Colonic mucosa (tissue), 4 donors: ENCODE data around the gene TNIK. TPM values are rescaled to one million over a fixed set of nuclear protein-coding genes. Genes with fewer than 3 reads are reported as not detected.

ENCODE experiments used
- DNase-seq: peaks from one replicate; pipeline ENCODE4 v3.0.0-alpha.2; 2020
- H3K27ac ChIP-seq: fragments of 200-600 bp; one replicate; pipeline ENCODE4 v1.8.0; 2021
- H3K27me3 ChIP-seq: fragments of 200-600 bp; one replicate; pipeline ENCODE4 v1.8.0; 2021
- H3K36me3 ChIP-seq: fragments of 200-600 bp; one replicate; pipeline ENCODE4 v1.8.0; 2021
- H3K4me1 ChIP-seq: fragments of 200-600 bp; one replicate; pipeline ENCODE4 v1.8.0; 2021; ENCODE audit warnings: mild to moderate bottlenecking
- H3K4me3 ChIP-seq: fragments of 200-600 bp; one replicate; pipeline ENCODE4 v1.8.0; 2021
- H3K9ac ChIP-seq, 2 donors: one replicate each; pipeline ENCODE4 v1.7.0; 2013; ENCODE audit warnings: control low read depth in 2 of 2, low read depth in 2 of 2, low read length in 2 of 2
- H3K9me3 ChIP-seq: fragments of 200-600 bp; one replicate; pipeline ENCODE4 v1.8.0; 2021
- CTCF ChIP-seq: fragments of 200-600 bp; IDR thresholded peaks from one replicate; pipeline ENCODE4 v1.8.0; 2022; ENCODE audit warnings: antibody characterized with exemption, mild to moderate bottlenecking
- intact Hi-C: fragments of 100-400 bp; cut with DNase I; formaldehyde crosslinking; loops from one replicate; pipeline ENCODE4 v1.14.1; 2022
- total RNA-seq, 2 donors: library from RNA; stranded (reverse); fragmentation: NEBNext Ultra II Directional in 1 of 2; extraction: Animal tissue kit (Norgen Biotek cat#: 25700) in 1 of 2; gene quantifications; one replicate each; pipeline ENCODE4 v1.2.1, GENCODE V29; 2021
- donor health status: healthy.
- donor health status: DM: no; HTN: no; CAD: no.
- donor health status: DM: no; HTN: no; CAD: no.

Gene TNIK
- total RNA-seq, 2 donors from 2014 or later: 19.9 to 30.9 TPM

- intact Hi-C loops: no loop called here
- no peak for DNase-seq
- no peak overlapping the region for H3K27ac ChIP-seq
Measured at GRCh38 chr3:171064461-171064860, 395.7 kb downstream of the TNIK start.

DNA sequence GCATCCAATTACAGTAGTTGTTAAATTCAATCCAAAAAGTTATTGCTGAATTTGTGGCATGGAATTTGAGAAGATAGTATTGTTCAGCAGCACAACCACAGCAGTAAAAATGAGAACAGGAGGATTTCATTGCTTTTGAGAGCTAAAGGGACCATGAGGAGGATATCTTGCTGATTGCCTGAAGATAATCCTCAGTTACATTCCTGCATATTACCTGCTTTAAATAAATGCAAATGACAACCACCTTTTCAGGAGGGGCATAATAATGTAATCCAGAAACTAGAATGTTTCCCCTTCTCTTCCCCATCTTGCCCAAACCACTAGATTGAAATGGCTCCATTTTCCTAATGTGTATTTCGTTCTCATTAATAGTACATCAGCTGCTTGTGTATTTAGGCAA is 398.5 kb downstream of the TNIK start:
- Histone ChIP-seq H3K9me3 (no peaks in the 10 kb centered on the region), H3K27ac (no peak overlapping the region), H3K4me1 (no peaks in the 10 kb centered on the region), H3K27me3 (no peaks in the 10 kb centered on the region), H3K9ac (no peak overlapping the region), H3K4me3 (no peak overlapping the region), H3K36me3 (no peaks in the 10 kb centered on the region)
- no peak for TF ChIP-seq CTCF
- no peak for DNase-seq
- intact Hi-C loops: no loop called here

More at GRCh38 chr3:171064461-171064860, 395.7 kb downstream of the TNIK start:
- no peak for TF ChIP-seq CTCF
- Histone ChIP-seq H3K4me1 (no peaks in the 10 kb centered on the region), H3K9me3 (no peaks in the 10 kb centered on the region), H3K27me3 (no peaks in the 10 kb centered on the region), H3K9ac (no peak overlapping the region), H3K36me3 (no peaks in the 10 kb centered on the region), H3K4me3 (no peak overlapping the region)

DNA sequence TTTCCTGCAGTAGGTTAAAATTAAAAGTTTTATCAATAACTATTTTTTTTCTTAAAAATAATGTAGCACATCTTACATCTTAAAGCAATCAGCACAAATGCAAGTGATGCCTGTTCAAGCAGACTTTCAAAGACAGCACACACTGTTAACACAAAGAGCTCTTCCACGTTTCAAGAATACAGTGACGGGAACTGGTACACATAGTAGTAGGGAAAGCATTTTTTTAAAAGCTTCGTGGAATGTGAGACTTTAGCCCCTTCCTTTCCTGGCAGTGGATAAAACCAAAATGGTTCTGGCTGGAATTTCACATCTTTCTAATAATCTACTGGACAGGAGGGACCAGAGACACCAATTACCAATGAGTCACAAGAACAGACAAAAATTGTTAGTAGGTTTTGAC is 400.2 kb downstream of the TNIK start:
- intact Hi-C loops: no loop called here
- no peaks in the 10 kb centered on the region for H3K9me3 ChIP-seq

DNA sequence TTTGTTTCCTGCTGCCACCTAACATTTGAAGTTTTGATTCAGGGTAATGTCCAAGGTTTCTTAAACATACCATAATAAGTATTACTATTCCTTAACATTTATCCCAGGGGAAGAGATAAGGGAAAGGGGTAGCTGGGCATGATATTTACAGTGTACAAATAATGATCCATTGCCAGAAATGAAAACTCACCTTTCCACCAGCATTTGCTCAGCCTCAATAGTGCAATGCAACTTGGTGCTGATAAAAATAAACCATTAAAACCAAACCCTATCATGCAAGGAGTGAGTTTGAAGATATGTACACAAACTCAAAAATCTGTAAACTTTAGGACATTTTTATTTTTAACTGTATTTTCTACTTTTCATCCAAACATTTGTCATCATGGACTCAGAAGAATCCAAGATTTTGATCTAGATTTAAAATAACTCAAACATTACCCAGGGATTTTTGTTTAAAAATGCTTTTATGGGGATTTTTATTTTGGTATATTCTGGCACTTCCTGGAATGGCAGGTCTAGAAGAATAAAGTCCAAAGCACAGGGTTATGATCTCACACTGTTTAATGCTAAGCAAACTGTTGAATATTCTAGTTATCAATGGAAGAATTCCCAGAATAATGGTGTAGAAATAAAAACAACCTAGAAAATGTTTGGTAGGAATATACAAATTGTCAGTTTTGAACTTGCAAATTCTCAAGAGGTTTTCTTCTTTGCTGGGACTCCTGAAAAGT is 401.2 kb downstream of the TNIK start:
- no peak for DNase-seq
- Histone ChIP-seq H3K27ac (no peak overlapping the region), H3K27me3 (no peaks in the 10 kb centered on the region), H3K9ac (no peak overlapping the region), H3K9me3 (no peaks in the 10 kb centered on the region), H3K36me3 (no peaks in the 10 kb centered on the region), H3K4me3 (no peak overlapping the region), H3K4me1 (no peaks in the 10 kb centered on the region)
- intact Hi-C loops: no loop called here
- TF ChIP-seq CTCF: no peak

More for the DNA sequence above, 400.2 kb downstream of the TNIK start:
- no peak overlapping the region for H3K27ac ChIP-seq
- H3K36me3 ChIP-seq: no peaks in the 10 kb centered on the region
- TF ChIP-seq CTCF: no peak
- H3K4me1 ChIP-seq: no peaks in the 10 kb centered on the region
- H3K4me3 ChIP-seq: no peak overlapping the region
- no peak overlapping the region for H3K9ac ChIP-seq
- no peak for DNase-seq
- H3K27me3 ChIP-seq: no peaks in the 10 kb centered on the region

DNA sequence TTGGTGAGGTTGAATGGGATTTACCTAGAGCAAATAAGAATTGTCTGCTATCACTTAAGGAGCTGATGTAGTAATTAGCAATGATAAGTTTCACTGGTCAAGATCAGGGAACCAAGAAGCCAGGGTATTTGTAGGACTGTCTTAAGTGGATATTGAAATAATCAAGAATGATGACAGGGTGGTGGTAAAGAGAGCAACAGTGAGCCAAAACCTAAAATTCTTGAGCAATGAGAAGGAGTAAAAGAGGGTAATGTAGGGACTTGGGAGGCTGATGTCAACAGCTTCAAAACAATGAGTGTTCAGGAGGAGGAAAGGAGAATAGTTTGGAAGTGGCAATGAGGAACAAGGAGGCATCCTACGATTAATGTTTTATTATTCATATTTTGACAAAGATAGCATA is 402.1 kb downstream of the TNIK start:
- Histone ChIP-seq H3K4me1 (no peaks in the 10 kb centered on the region), H3K9ac (no peak overlapping the region), H3K27ac (no peak overlapping the region), H3K9me3 (no peaks in the 10 kb centered on the region), H3K4me3 (no peak overlapping the region), H3K36me3 (no peaks in the 10 kb centered on the region), H3K27me3 (no peaks in the 10 kb centered on the region)
- intact Hi-C loops: no loop called here
- TF ChIP-seq CTCF: no peak
- DNase-seq: no peak
